Measurements from ENCODE around the gene EFTUD2. TPM values are rescaled to one million over a fixed set of nuclear protein-coding genes. Genes with fewer than 3 reads are reported as not detected.
A peak's percentile ranks its signal among the peaks of the same experiment; 100 is the strongest.

EFTUD2 gene
- total and polyA plus RNA-seq, 2 of the 4 experiments (the other 2 are of a cell fraction) = 72.5 to 126 TPM

- no peak for TF ChIP-seq SMC3 (IDR thresholded peaks at IDR 0.05; ENCODE audit: low read depth, low read length)
- TF ChIP-seq MAFK (IDR thresholded peaks at IDR 0.05; ENCODE audit: low read depth, low read length) = no peak
- no peak for TF ChIP-seq POLR2A (IDR thresholded peaks at IDR 0.05; ENCODE audit: low read depth, low read length)
Measured at GRCh38 chr17:44915862-44916780, 16.9 kb upstream of the EFTUD2 start (continued).

GRCh38 chr17:44915321-44915726, 16.1 kb upstream of the EFTUD2 start, which contains the start of gene GFAP:
Gene GFAP (minus strand): TSS chr17:44915500. CDS start chr17:44915486, 14 bp downstream.
- Histone ChIP-seq H4K20me1 (ENCODE audit: insufficient read depth, low read length) (no peaks in the 10 kb centered on the region; the same call in 1 of the 2 replicates), H4K5ac (ENCODE audit: low read depth, low read length) (no peak within 1 kb of the TSS), H3K18ac (ENCODE audit: low read depth, low read length) (no peak within 1 kb of the TSS), H3K9me3 (ENCODE audit: control insufficient read depth, insufficient read depth, low read length) (no peaks in the 10 kb centered on the region), H2AK5ac (ENCODE audit: low read depth, low read length) (0 out of 2 replicates have a peak within 1 kb of the TSS, but pooled peaks have one; percentile 18), H2BK120ac (ENCODE audit: low read depth, low read length) (0 out of 2 replicates have a peak within 1 kb of the TSS, but pooled peaks have one; percentile 43), H3K27me3 (ENCODE audit: control insufficient read depth, insufficient read depth, low read length) (peaks cover 9% of the 10 kb centered on the region; the same call in 1 of the 2 replicates), H2BK20ac (ENCODE audit: low read depth, low read length) (no peak within 1 kb of the TSS), H2BK5ac (ENCODE audit: low read depth, low read length, poor library complexity, severe bottlenecking) (no peak within 1 kb of the TSS), H3K79me1 (ENCODE audit: low read depth in 1 of 2, low read length in 2 of 2) (no peaks in the 10 kb centered on the region), H3K4ac (ENCODE audit: low read depth, low read length) (no peak within 1 kb of the TSS), H3K9me1 (ENCODE audit: insufficient read depth, low read length) (peaks cover 4% of the 10 kb centered on the region; the same call in 1 of the 2 replicates), H3K9ac (ENCODE audit: low read depth, low read length) (no peak within 1 kb of the TSS), H3K56ac (ENCODE audit: extremely low read depth, insufficient read depth, low read length) (no peak within 1 kb of the TSS), H2AK9ac (replicated peaks; ENCODE audit: low read depth, low read length, poor library complexity) (peak within 1 kb of the TSS; percentile 37), H3K4me2 (ENCODE audit: low read depth, low read length) (no peak within 1 kb of the TSS), H2BK15ac (ENCODE audit: low read depth, low read length) (no peak within 1 kb of the TSS), H2AFZ (replicated peaks; ENCODE audit: low read length, poor library complexity) (peak within 1 kb of the TSS; percentile 77), H4K91ac (ENCODE audit: insufficient read depth, low read depth, low read length) (no peak within 1 kb of the TSS; the same call in 1 of the 2 replicates), H3K23ac (ENCODE audit: low read depth, low read length) (no peak within 1 kb of the TSS), H3K4me3 (ENCODE audit: insufficient read depth, low read depth, low read length) (no peak within 1 kb of the TSS), H3K27ac (ENCODE audit: insufficient read depth, low read length) (no peak within 1 kb of the TSS), H3K36me3 (ENCODE audit: control insufficient read depth, insufficient read depth, low read length) (no peaks in the 10 kb centered on the region), H4K8ac (ENCODE audit: low read depth in 2 of 2, low read length in 2 of 2) (peak within 1 kb of the TSS in 1 of 2 experiments; percentile 4; a peak in 1 of 4 replicates), H3K14ac (replicated peaks; ENCODE audit: low read depth, low read length) (no peak within 1 kb of the TSS), H3K4me1 (ENCODE audit: control insufficient read depth, insufficient read depth, low read length) (peaks cover 9% of the 10 kb centered on the region; the same call in 1 of the 2 replicates)
- no TSS peak for BruUV-seq (replicated peaks)
- no peak for TF ChIP-seq RCOR1 (IDR thresholded peaks at IDR 0.05; ENCODE audit: insufficient replicate concordance, low read length)
- TF ChIP-seq CEBPB (IDR thresholded peaks at IDR 0.05; ENCODE audit: low read depth, low read length) = no peak
- no peak for TF ChIP-seq FOS (IDR thresholded peaks at IDR 0.05; ENCODE audit: low read depth, low read length)
- TF ChIP-seq RFX5 (IDR thresholded peaks at IDR 0.05; ENCODE audit: low read depth, low read length) = no peak
- no peak for TF ChIP-seq MAFK (IDR thresholded peaks at IDR 0.05; ENCODE audit: low read depth, low read length)
- TF ChIP-seq CHD1 (IDR thresholded peaks at IDR 0.05; ENCODE audit: low read depth, low read length) = no peak
- TF ChIP-seq BHLHE40 (IDR thresholded peaks at IDR 0.05; ENCODE audit: low read depth, low read length) = no peak
- no peak for TF ChIP-seq USF2 (IDR thresholded peaks at IDR 0.05; ENCODE audit: low read depth, low read length)
- DNase-seq (no peak), ATAC-seq (ENCODE audit: low read depth) (no peak)
- ChIA-PET CTCF (interaction anchor here (1.0 kb wide), 1 partner anchor 106 kb away, joined by 3 read pairs; no protein-coding TSS in a partner anchor), POLR2A (ENCODE audit: unreplicated experiment) (no interaction called here)
- in situ Hi-C loops (cut with MboI; ENCODE audit: low sequenced_read_pairs) (no loop called here), dilution Hi-C loops (cut with HindIII; ENCODE audit: low sequenced_read_pairs, unreplicated experiment) (no loop called here), intact Hi-C loops (cut with micrococcal nuclease) (no loop called here)
- WGBS, 2 experiments (ENCODE audit: extremely low coverage in 2 of 2, insufficient read length in 1 of 2) = no CpG with 5 or more reads among the region's 17 CpGs

Measured in IMR-90 (cell line).